GM18505 (cell line): ENCODE measurements around the gene C1orf116.

Experiments
- ATAC-seq: cut with Tn5 transposase; IDR thresholded peaks from one replicate; pipeline ENCODE4 v1.9.1; 2021; ENCODE audit not compliant: unreplicated experiment
- POLR2A ChIP-seq: IDR thresholded peaks from 4 replicates; pipeline ENCODE4 v1.6.1; 2011; ENCODE audit warnings: borderline replicate concordance; ENCODE audit not compliant: insufficient read depth, insufficient read length; ENCODE audit errors: extremely low read depth

C1orf116 gene

DNA sequence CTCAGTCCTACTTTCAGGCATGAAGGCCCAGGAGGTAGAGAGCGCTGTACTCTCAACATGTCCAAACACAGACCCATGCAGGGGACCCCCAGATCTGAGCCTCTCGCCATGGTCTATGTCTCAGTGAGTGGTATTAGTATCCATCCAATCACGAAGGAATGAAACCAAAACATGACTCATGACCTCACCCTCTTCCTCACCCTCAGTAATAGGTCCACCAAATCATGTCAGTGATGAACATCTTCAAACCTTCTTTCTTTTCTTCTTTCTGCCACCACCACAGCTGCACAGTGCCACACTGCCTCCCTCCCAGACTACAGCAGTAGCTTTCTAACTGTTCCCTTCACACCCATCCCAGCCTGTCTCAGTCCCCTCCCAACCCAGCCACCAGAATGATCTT is 16.8 kb downstream of the C1orf116 start:
- TF ChIP-seq POLR2A = no peak
- ATAC-seq = no peak

DNA sequence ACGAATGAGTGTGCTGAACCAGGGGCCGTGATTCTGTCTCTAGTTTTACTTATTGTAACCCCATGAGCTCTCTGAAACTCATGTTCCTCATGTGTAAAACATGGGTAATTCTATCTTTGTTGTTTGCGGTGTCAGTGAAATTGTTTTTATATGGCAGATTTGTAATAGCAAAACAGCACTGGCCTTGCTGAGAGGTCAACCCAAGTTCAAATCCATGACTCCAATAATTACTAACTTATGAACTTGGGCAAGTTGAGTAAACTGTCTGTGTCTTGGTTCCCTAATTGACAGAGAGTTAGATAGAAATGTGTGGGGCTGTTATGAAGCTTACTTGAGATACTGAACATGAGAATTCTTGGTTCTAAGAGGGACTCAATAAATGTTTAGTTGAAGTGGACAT is 17.8 kb downstream of the C1orf116 start:
- no peak for ATAC-seq
- no peak for TF ChIP-seq POLR2A

DNA sequence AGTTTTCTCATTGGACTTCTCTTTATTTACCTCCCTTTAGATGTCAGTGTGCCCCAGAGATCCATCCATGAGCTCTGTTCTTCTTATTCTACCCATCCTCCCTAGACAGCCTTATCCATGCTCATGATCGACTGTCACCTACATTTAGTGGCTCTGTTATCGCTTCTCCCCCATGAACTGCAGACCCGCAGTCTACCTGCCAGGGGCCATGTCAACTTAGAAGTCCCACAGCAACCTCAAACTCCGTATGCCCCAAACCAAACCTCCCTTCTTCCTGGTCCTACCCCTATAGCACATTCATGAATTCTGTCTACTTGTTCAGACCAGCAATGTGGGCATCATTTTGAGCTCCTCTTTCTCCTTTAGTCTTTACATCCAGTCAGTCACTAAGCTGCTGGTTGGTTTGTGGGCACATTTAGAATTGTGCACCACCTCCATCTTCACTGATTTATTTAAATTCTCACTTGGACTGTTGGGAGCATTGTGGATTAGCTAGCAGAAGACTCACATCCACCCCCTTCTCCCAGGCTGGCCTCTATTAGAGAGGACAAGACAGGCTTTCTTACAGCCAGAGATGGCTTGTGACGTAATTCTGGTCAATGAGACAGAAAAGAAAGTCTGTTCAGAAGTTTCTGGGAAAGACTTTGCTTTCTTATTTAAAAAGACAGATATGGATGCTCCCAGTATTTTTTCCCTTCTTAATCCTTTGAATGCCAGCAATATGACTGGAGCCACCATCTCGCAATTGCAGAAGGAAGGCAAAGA is 19.1 kb downstream of the C1orf116 start:
- TF ChIP-seq POLR2A = no peak

DNA sequence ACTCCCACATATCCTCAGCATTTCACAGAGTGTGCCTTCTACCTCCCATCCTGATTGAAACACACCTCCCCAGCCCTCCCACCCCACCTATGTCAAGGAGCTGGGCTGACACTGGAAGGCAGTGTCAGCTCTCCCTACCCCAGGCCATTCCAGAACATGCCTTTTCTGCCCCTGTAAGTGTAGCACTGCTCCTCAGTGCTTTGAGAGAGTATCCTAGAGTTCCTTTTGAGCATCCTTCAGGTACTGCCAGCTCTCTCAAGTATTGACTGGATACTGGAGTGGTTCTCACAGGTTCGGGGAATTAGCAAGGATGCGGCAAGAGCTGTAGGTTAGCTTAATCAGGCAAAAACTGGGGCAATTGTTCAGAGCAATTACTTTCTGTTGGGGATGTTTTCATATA is 21.8 kb downstream of the C1orf116 start:
- TF ChIP-seq POLR2A = no peak
- ATAC-seq = no peak

More for the DNA sequence above, 19.1 kb downstream of the C1orf116 start:
- no peak for ATAC-seq

DNA sequence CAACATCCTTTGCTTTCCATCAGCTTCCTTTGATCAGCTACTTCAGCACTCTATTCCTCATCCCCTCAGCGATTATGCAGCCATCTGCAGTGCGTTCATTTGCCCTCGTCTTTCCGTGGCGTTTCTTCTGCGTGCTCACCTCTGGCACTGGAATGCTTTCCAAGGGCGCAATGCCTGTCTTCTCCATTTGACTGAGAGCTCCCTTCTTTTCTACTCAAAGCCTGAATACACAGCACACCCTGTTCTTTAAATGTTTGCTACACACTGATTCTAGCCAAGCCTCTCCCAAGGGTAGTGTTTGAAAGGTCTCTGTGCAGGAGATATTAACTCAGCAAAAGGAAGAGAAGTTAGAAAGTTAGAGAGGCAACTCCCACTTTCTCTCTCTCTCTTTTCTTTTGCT is 22.6 kb downstream of the C1orf116 start:
- no peak for ATAC-seq
- TF ChIP-seq POLR2A = no peak

DNA sequence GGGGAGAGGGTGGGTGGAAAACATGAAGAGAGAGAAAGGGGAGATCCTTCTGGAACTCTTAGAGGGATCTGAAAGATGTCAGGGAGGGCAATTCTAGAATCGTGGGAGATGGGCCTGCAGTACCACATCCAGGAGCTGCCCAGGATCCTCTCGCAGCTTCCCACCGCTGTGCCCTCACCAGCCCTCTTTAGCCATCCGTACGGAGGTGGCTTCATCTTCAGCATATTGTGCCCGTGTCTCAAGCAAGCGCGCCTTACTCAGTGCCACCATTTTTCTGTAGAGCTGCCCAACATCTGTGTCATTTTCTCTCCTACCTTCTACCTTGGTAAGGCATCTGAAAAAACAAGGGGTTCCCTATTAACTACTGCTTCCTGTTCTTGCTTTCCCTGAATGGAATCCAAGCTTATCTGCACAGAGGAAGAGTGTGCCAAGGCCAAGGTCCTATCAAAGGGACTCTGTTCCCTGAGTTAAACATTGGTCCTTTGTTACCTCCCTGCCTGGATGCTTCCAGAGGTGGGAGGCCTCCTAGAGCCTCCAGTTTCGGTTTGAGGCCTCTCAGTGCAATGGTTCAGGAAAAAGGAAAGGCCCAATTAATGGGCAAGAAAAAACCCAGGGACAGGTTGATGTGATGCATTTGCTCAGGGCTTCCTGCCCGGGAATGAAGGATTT is 23.2 kb downstream of the C1orf116 start:
- no peak for TF ChIP-seq POLR2A
- no peak for ATAC-seq

DNA sequence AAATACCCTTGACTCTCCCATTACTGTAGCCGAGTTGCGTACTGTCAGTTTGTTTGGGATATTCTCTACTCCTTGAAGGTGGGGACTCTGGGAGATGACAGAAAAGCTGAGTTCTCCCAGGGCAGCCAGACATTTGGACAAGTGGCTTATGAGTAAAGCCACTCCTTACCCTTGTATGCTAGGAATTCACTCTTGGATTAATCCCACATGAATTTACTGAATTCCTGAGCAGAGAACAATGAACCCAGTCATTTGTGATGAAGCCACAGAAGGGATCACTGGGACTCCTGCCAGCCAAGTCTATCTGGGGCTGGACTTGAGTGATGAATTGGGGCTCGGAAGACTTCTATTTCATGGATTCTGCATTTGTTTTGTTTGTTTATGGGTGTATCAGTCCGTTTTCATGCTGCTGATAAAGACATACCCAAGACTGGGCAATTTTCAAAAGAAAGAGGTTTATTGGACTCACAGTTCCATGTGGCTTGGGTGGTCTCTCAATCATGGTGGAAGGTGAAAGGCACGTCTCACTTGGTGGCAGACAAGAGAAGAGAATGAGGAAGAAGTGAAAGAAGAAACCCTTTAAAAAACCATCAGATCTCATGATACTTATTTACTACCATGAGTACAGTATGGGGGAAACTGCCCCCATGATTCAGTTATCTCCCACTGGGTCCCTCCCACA is 25.1 kb downstream of the C1orf116 start:
- ATAC-seq = no peak

DNA sequence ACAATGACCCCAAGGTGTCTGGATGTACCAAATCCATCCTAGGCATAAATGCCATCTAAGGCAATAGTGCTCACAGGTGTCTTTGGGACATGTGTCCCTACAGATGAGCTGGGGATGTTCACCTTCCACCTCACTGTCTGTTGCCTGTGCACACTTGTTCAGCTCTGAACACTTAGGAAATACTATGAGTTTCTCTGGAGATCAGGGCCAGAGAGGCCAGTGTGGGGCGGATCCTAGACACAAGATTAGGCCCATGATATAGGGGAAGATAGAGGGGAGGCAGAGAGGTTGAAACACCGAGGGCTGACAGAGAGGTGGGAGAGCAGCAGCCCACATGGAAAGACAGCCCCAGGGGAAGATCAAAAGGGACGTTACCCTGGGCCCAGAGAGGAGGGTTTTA is 25.6 kb downstream of the C1orf116 start:
- no peak for ATAC-seq
- TF ChIP-seq POLR2A = no peak

More for the DNA sequence above, 25.1 kb downstream of the C1orf116 start:
- no peak for TF ChIP-seq POLR2A

DNA sequence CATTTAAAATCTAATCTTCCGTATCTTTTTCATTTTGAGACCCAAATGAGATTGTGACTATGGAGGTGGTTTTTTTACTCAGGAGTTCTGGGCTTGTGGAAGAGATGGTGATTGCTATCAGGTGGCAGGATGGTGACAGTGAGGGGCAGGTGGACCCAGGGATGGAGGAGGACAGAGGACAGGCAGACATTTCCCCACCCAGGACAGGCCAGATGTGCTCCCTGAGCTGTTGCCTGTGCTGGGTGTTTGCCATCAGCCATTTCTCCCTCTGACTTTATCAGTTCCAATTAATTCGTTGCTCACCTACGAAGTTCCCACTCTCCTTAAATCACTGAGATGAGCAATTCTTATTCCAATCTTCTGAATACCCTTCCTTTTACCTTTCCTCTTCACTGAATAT is 26.5 kb downstream of the C1orf116 start:
- TF ChIP-seq POLR2A = no peak
- ATAC-seq = no peak

DNA sequence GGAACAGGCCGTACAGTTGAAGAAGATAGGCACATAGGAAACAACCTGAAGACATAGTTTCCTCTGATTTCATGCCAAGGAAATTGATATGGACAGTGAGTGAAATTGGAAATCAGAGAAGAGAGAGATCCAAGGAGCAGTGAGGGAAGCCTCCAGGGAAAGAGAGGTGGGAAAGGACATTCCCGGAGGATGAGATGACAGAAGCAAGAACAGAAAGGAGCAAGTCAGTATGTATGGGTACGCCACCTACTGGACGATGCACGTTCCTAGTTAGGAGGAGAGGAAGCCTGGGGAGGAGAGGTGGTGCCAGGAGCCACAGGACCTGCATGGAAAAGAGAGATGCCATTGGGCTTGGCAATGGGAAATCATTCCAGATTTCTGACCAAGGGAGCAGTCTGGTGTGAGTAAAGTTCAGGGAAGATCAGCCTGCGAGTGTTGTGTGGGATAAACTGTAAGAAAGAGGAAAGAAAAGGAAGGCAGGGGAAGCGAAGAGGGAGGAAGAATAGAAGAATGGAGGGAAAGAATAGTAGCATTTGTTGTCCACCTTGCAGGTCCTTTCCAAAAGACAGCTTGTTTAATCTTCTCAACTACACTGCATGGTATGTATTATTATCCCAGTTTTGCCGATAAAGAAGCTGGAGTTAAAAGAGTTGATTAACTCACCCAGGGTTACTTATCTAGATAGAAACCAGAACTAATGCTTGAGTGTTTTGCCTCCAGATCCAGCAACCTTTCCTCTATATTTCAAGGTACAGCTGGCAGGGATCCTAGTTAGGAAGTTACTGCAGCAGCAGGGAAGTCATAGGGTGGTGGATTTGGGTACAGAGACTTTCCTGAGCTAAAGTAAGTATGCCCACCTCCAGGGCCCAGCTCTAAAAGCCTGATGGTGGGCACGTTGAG is 27.4 kb downstream of the C1orf116 start:
- no peak for ATAC-seq
- TF ChIP-seq POLR2A = no peak

DNA sequence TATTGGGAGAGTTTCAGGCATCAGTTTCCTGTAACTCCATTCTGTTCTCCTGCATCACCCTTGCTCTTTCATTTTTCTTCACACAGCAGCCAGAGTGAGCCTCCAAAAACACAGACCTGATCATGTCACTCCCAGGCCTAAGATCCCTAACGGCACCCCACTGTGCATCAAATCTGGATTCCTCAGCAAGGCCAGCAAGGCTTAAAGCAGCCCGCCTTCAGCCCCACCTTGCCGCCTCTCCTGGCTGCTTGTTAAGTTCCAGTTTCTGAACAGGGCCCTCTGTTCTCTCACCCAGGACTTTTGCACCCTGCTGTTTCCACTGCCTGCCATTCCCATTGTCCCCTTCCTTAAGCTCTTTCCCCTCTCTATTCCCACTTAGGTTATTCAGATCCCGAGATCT is 29.3 kb downstream of the C1orf116 start:
- TF ChIP-seq POLR2A = no peak
- ATAC-seq = no peak

DNA sequence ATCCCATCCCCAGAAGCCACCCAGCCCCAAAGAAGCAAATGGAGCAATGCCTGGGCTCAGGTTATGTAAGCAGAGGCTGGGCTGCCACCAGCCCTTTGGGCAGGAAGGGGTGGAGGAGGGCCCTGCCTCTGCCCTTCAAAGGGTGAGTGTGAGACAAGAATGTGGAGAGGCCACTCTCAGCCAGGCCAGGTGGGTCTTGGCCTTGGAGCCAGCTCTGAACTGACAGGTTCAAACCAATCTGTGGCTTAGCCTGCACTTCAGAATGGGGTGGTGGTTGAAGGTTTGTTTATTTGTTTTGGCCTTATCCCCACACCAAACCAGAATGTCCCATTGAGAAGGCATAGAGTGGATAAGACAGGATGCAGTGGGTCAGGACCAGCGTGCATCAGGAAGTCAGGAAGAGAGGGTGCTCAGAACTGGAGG is 29.8 kb downstream of the C1orf116 start:
- ATAC-seq = no peak
- no peak for TF ChIP-seq POLR2A
